DOHH2 (cell line): ENCODE results near the gene DSCAML1.

Experiments
- CTCF ChIP-seq: fragments of 200-600 bp; sonication (generic); IDR thresholded peaks from one replicate; pipeline ENCODE4 v1.5.1; 2014; ENCODE audit warnings: antibody characterized with exemption, mild to moderate bottlenecking, low read depth, low read length; ENCODE audit not compliant: poor library complexity, severe bottlenecking
- EZH2phosphoT487 ChIP-seq: fragments of 200-600 bp; sonication (generic); IDR thresholded peaks from 2 replicates; pipeline ENCODE4 v1.6.1; 2017; ENCODE audit warnings: borderline replicate concordance, mild to moderate bottlenecking, antibody characterized with exemption, low read length, moderate library complexity, mixed read lengths

GRCh38 chr11:117427356-117427874, 369.6 kb downstream of the DSCAML1 start:
- TF ChIP-seq CTCF (no peak), EZH2phosphoT487 (no peak)
